Middle frontal gyrus (tissue), 1 donor: Measurements from ENCODE around the gene CENPP.
"Not testable (repeated sequence)": the region's sequence is repeated elsewhere in the genome, so short reads cannot be mapped to it uniquely, and the experiment has no call there.

Source experiments
- DNase-seq: peaks from one replicate; pipeline ENCODE4 v3.0.0-alpha.2; 2015; ENCODE audit warnings: low spot score; ENCODE audit errors: extremely low spot score

The CENPP gene

GRCh38 chr9:92529124-92529523 lies 203.4 kb downstream of the CENPP start:
- no peak for DNase-seq

GRCh38 chr9:92530893-92531292 lies 205.1 kb downstream of the CENPP start:
- DNase-seq: no peak

GRCh38 chr9:92534204-92534603 lies 208.5 kb downstream of the CENPP start:
- no peak for DNase-seq

- DNase-seq: no peak
Observed at GRCh38 chr9:92534674-92535073, 208.9 kb downstream of the CENPP start.

- DNase-seq: no peak
Observed at GRCh38 chr9:92535940-92536850, 210.4 kb downstream of the CENPP start, which contains the start of gene ECM2. Gene ECM2, minus strand, starts transcription at chr9:92535990. Its CDS starts 13,124 bp downstream, at chr9:92522866.

- DNase-seq: no peak
Observed at GRCh38 chr9:92538541-92538940, 212.8 kb downstream of the CENPP start.

- no peak for DNase-seq
Observed at GRCh38 chr9:92543972-92544371, 218.2 kb downstream of the CENPP start.

- no peak for DNase-seq
Observed at GRCh38 chr9:92545002-92545510, 219.3 kb downstream of the CENPP start.

- DNase-seq: no peak
Observed at GRCh38 chr9:92547356-92547755, 221.6 kb downstream of the CENPP start.

GRCh38 chr9:92550765-92551164 lies 225.0 kb downstream of the CENPP start:
- no peak for DNase-seq

- DNase-seq: no peak
Observed at GRCh38 chr9:92558612-92559374, 233.0 kb downstream of the CENPP start.

- no peak for DNase-seq
Observed at GRCh38 chr9:92561374-92562330, 235.9 kb downstream of the CENPP start.

- no peak for DNase-seq
Observed at GRCh38 chr9:92562461-92562967, 236.8 kb downstream of the CENPP start.

- no peak for DNase-seq
Observed at GRCh38 chr9:92563116-92564100, 237.7 kb downstream of the CENPP start.

GRCh38 chr9:92564504-92564903 lies 238.8 kb downstream of the CENPP start:
- DNase-seq: no peak

- no peak for DNase-seq
Observed at GRCh38 chr9:92564982-92565381, 239.2 kb downstream of the CENPP start.

GRCh38 chr9:92571871-92572270 lies 246.1 kb downstream of the CENPP start:
- DNase-seq: not testable (repeated sequence)

- DNase-seq: not testable (repeated sequence)
Observed at GRCh38 chr9:92573612-92574011, 247.9 kb downstream of the CENPP start.

- DNase-seq: no peak
Observed at GRCh38 chr9:92576175-92576574, 250.4 kb downstream of the CENPP start.
